GM19328 (cell line): ENCODE measurements around the gene SCUBE1.

ENCODE experiments used
- ATAC-seq: cut with Tn5 transposase; IDR thresholded peaks from one replicate; pipeline ENCODE4 v1.9.1; 2021; ENCODE audit warnings: mild to moderate bottlenecking, moderate library complexity; ENCODE audit not compliant: unreplicated experiment

Gene SCUBE1

GRCh38 chr22:43222262-43222661 lies 120.9 kb downstream of the SCUBE1 start:
- no peak for ATAC-seq

DNA sequence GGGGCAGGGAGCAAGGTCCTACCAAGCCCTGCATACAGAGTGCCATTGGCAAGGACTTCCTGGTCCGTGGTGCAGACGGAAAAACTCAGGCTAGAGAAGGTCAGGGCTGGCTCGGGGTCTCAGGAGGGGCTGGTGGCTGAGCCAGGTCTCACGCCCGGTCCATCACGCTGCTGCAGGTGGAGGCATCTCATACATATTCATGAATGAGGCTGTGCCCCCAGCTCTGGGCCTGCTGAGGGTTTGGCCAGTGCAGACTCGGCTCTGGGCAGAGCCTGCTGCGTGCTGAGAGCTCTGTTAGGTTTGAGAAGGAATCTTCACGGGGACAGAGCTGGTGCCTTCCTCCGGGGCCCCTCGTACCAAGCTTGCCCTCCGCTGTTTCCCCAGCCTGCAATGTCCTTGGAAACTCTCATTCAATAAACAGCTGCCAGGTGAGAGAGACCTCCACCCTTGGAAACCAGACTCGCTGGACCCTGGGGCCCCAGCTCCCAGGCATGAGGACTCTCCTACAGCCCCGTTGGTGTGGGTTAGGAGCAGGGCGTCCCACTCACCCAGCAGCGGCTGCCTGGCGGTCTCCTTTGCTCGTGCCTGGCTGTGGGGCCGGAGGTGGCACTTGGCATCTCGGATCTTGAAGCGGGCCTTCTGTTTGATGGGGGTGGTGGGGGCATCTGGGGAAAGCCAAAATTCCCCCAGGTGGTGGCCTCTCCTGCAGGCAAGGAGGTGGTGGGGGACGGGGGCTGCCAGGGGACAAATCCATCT lies 122.4 kb downstream of the SCUBE1 start:
- ATAC-seq = no peak

GRCh38 chr22:43218786-43219185 lies 124.4 kb downstream of the SCUBE1 start:
- no peak for ATAC-seq

GRCh38 chr22:43217285-43218030 lies 125.7 kb downstream of the SCUBE1 start:
- no peak for ATAC-seq

DNA sequence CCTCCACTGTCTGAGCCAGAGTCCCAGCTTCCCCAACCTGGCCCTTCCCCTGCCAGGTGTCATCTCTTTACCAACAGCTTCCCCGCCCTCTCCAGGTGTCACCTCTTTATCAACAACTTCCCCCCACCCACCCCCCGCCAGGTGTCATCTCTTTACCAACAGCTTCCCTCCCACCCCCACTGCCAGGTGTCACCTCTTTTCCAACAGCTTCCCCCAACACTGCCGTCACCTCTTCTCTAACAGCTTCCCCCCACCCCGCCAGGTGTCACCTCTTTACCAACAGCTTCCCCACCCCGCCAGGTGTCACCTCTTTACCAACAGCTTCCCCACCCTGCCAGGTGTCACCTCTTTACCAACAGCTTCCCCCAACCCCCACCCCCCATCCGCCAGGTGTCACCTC lies 126.4 kb downstream of the SCUBE1 start:
- ATAC-seq = no peak

DNA sequence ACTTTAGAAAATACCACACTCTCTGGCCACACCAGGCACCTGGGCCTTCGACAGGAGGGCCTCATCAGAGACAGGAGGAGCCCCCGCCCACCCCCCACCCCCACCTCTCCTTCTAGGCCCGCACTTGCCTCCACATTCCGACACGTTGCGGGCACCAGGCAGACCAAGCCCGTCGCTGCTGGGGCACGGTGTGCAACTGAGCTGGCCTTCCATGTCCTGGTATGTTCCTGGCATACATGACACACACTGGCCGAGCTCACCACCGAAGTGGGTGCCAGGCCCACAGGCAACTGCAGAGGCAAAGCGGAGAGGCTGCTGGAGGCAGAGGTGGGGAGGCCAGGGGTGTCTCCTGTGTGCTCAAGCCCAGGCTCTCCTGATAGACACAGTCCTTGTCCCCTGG lies 129.2 kb downstream of the SCUBE1 start:
- ATAC-seq = no peak

GRCh38 chr22:43213051-43213450 lies 130.1 kb downstream of the SCUBE1 start:
- no peak for ATAC-seq

DNA sequence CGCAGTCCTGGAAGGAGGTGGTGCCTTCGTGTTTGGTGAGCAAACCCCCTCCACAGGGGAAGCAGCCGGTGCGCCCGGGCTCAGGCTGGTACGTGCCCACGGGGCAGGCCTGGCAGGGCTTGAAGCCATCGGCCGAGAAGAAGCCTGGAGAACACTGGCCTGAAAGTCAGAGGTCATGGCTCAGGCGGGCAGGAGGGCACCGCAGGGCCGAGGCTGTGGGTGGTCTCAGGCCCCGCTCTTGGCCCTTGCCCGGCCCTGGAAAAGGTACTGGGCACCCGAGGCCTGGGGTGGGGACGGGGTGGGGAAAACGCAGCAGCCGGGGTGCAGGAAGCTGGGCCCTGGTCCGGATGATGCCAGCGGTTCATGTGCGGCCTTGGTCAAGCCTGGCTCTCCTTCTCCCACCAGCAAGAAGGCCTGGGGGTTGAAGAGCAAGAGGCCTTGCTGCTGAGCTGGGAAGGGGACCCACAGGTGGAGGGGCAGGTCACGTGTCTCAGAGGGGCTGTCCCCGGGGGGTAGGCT lies 130.7 kb downstream of the SCUBE1 start:
- ATAC-seq = no peak

GRCh38 chr22:43211941-43212433 lies 131.2 kb downstream of the SCUBE1 start:
- ATAC-seq = no peak

- no peak for ATAC-seq
Observed at GRCh38 chr22:43210631-43211515, 132.3 kb downstream of the SCUBE1 start.

DNA sequence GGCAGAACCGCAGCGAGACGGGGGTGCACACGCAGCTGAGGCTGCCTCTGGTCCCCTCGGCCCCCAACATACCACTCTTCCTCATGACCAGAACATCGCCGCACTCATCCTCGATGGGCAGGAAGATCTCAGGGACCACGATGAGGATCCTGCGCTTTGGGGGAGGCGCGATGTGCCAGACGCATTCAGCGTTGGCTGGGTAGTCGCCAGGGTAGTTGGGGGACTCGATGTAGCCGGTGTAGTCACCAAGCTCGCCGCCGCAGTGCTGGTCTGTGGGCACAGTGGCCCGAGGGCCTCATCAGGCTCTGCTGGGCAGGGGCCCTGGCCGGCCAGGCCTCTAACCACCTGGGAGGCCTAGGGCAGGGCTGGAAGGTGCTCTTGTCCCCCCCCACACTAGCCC lies 133.2 kb downstream of the SCUBE1 start:
- no peak for ATAC-seq

DNA sequence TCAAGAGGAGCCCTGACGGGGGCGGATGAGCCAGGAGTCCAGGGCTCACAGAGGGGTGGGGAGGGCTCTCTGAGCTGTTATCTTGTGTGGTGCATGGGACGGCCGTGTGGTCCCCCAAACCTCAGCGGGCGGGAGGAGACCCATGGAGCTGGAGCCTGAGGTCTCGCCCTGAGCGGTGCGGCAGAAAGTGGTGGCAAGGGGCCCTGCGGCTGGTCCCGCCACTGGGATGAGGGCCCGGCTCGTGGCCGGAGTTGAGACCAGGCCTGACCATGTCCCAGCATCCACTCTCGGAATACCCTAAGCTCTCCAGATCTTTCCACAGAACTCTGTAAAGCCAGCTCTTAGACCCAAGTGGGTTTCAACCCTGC lies 133.7 kb downstream of the SCUBE1 start:
- no peak for ATAC-seq

DNA sequence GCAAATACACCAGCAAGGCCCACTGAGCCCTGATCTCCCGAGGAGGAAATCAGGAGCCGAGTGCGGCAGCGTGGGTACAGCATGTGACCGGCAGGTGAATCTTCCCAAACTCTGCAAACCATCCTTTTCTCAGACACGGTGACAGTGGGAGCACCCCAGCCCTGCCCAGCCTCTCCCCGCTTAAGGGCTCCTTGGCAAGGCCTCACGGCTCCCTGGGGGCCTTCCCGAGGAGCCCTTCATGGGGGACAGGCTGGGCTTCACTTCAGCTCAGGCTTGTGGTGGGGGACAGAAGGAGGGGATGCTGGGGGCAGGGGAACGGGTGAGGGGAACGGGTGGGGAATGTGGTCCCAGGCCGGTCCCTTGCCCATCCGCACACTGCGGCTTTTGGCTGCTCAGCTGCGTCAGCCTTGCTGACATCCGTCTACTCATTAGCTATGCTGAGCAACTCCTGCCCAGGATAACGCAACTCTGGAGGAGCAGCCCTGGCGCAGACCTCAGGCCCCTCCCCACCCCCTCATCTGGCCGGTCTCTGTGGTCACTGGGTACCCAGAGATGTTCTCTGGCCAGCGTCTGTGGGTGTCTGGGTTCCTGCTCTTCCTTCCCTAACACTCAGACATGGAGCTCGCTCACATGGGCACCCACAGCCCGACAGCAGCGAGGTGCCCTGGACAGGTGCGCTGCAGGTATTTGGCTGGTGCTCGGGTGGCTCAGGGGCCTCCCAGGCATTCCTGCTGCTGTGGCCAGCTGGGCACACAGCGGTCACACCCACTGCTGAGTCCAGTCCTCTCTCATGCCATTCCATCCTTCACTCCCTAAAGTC lies 134.3 kb downstream of the SCUBE1 start:
- no peak for ATAC-seq

DNA sequence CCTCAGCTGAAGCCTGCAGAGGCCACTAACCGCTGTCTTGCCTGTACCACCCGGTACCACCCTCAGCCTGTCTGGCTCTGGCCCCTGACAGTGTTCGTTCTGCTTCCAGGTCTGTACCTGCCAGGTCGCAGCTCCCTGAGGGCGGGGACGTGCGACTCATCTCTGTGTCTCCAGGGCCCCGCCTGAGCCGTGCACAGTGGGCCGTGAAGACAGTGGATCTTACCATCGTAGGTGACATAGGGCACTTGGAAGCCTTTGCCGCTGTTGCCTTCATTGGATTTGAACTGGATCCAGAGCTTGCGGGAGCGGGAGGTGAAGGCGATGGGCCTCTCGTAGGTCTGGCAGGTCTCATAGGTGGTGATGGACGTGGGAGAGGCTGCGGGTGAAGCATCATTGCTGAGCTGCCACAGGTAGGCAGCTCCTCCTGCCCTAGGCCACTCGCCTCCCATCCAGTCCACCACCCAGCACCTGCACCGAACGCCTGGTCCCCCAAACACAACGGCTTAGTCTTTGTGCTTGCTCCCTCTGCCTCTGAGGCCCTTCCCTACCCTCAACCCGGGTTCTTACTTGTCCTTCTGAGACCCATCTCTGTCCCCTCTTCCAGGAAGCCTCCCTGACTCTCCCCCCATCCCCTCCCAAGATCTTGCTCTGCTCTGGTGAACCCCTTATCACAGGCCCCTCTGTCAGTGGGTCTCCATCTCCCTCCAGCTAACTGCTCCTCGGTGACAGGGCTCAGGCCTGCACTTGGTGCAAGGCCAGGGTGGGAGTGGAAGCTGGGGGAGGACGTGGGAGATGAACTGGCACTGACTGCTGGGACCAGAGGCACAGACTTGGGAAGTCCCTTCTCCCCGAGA lies 135.1 kb downstream of the SCUBE1 start:
- no peak for ATAC-seq

DNA sequence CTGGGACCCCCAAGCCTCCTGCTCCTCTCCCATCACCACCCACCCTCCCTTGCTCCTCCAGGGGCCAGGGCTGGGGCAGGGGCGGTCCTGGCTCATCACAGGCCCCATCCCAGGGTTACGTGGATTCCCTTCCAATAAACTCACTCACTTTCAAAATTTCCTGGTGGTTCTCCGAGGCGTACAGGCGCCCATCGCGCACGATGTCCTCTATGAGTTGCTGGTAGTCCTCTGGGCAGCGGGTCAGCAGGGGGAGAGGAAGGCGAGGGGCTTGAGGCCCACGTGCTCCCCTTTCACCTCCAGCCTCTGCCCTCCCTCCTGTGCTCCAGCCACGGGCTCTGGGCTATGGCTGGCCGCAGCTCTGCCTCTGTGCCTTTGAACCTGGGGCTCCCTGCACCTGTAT lies 135.8 kb downstream of the SCUBE1 start:
- ATAC-seq = no peak

DNA sequence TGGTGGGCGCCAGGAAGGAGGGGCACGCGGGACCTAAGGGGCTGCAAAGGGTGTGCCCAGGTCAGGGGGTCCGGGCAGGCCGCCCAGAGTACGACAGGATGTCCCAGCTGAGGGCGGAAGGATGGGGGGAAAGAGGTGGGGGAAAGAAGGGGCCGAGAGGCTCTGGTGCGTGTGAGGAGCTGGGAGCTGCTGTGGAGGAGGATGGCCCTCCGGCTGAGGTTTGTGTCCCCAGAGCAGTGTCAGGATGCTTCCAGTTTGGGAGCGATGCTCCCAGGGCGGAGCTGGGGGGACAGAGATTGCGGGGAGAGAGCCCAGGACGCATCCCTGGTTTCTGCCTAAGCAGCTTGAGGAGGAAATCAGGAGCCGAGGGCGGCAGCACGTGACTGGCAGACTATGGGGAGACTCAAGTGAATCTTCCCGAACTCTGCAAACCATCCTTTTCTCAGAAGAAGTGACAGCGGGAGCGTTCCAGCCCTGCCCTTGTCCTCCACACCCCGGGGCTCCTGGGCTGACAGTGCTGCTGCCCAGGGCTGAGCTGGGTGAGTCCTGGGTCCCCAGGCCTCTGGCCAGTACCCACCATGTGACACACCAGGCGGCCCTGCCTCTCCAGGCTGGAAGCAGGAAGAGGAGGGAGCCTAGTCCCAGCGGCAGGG lies 136.5 kb downstream of the SCUBE1 start:
- ATAC-seq = no peak

DNA sequence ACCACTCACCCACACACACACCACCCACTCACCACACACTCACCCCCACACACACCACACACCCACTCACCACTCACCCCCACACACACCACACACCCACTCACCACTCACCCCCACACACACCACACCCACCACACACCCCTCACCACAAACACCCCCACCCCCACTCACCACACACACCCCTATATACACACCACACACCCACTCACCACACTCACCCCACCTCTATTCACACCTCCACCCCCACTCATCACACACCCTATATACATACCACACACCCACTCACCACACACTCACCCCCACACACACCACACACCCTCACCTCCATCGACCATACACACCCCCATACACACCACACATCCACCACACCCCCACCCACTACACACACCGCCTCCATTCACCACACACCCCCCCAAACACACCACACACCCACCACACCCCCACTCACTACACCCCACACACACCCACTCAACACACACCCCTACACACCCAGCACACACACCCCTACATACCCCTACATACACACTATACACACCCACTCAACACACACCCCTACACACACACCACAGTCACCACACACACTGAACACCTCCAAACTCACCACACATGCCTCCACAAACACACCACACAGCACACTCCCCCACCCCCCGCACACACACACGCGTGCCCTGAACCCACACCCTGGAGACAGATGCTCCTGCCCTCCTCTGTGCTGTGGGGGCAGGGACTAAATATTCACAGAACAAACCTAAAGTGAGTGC lies 137.2 kb downstream of the SCUBE1 start:
- no peak for ATAC-seq

DNA sequence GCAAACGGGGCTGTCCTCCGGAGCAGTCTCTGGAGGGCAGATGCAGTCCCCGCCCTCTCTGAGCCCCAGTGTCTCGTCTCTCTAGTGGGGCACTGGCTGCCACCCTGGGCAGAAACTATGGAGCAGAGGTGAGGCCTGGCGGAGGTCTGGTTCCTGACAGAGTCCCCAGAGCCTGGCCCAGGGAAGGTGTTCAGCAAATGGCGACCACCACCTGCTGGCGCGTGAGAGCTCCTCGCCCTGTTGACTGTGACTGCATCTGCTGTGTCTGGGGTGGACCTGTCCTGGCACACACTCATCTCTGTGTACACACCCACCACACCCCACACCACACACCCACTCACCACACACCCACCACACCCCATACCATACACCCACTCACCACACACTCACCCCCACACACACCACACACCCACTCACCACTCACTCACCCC lies 137.9 kb downstream of the SCUBE1 start:
- ATAC-seq = no peak
